Stimulated activated CD4-positive, alpha-beta T cell treated with anti-CD3 and anti-CD28 coated beads, Interleukin-12 subunit alpha, Interleukin-12 subunit beta, amount 100 ng/mL, for 24 hours (primary cell): ENCODE data around the gene TIMM44.
A peak's percentile ranks its signal among the peaks of the same experiment; 100 is the strongest.

Source experiments
- DNase-seq, 2 experiments: peaks; one replicate each; pipeline ENCODE4 v3.0.0-alpha.2; 2020; ENCODE audit warnings: low read depth in 2 of 2

TIMM44 gene

DNA sequence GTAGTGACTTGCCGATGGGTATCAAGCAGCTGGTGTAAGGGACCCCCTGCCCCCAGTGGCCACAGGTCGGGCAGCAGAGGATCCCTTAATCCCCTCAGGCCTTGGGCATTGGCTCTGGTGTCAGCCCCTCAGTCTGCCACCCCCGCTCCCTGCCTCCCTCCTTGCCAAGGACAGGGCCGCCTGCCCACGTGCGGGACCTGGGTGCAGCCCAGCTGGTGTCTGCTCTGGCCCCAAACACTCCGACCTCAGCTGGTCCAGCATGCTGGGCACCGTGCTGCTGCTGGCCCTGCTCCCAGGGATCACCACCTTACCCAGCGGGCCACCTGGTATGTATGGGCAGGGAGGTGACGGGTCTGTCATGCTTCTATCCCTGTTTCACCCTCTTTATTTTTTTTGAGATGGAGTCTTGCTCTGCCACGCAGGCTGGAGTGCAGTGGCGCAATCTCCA lies 28.8 kb downstream of the TIMM44 start, which contains the start of gene TGFBR3L:
TGFBR3L (plus strand) TSS at position 233 of the 448 bp plus-strand sequence.
- no peak for DNase-seq

DNA sequence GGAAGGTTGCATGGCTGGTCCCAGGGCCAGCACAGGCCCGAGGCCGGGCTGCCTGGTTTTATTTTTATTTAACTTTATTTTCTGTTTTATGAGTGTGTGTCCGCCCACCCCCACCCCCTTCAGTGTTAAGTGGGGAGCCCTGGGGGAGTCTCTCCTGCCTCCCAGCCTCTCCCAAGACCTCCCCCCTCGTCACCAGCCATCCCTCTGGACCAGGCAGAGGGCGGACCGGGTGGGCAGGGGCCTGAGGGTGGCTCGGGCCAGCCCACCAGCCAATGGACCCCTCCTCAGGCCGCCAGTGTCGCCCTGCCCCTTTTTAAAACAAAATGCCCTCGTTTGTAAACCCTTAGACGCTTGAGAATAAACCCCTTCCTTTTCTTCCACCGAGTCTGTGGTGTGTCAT lies 29.4 kb downstream of the TIMM44 start:
- DNase-seq: no peak

DNA sequence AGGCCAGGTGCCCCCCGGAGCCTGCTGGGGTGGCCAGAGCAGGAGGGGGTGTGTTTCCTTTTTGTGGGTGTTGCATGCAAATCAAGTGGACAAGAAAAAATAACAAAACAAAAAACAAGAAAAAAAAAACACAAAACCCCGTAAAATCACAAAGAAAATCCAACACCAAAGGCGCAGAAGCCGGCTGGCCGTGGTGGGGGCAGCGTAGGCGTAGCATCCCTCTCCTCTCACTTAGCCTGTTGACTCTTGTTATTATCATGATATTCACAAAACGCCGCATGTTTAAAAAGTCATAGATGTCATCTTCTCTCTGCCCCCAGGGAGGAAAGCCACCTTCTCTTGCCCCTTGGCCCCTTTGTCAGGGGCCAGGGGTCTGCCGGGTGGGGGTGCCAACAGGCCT lies 29.8 kb downstream of the TIMM44 start:
- no peak for DNase-seq

DNA sequence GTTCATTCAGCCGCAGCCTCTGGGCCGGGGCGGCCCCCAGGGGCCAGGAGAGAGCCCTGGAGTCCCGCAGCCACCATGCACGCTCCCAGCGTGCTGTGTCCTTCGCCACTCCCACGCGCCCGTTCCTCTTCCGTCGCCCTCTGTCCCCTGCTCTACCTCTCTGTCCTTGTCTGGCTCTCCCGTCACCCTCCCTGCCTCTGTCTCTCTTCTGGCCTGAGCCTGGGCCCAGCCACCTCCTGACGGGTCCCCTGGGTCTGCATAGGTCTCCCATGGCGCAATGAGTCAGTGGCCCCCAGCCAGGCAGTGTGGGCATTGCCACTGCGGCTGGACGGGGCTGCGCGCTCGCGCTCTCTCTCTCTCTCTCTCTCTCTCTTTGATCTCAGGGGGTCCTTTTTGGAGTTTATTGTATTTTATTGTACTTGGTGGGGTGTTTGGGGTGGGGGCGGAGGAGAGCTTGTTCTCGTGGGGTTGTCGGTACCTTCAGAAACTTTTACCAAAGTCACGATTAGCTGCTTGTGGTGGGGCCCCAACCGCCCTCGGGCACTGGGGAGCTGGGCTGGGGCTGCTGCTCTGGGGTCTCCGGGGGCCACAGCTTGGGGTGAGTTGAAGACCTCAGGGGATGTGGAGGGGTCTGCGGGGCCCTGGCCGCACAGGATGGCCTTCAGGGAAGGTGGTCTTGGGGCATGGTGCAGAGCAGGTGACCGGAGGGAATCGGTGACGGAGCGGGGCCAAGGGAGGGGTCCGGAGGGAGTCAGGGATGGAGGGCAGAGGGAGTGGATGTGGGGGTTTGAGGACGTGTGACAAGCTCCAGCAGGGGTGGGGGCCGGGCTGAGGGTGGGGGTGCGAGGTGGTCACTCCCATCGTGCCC lies 30.5 kb downstream of the TIMM44 start:
- DNase-seq: no peak

DNA sequence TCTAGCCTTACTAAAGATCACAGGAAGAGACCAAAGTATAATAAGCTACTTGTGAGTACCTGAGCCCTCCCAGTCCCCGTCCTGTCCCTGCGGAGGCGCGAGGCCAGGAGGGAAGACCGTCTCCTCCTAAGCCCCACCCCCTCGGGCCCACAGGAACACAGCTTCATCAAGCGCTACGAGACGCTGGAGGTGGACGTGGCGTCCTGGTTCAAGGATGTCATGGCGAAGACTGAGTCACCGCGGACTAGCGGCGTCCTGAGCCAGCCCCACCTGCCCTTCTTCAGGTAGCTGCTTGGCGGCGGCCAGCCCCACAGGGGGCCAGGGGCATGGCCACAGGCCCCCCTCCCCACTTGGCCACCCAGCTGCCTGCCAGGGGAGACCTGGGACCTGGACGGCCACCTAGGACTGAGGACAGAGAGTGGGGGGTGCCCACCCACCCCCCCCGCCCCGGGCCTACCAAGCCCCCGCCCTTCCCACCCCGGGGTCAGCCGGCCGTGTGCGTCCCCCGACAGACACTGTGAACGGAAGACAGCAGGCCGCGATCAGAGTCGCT lies 31.2 kb downstream of the TIMM44 start:
- DNase-seq: no peak

DNA sequence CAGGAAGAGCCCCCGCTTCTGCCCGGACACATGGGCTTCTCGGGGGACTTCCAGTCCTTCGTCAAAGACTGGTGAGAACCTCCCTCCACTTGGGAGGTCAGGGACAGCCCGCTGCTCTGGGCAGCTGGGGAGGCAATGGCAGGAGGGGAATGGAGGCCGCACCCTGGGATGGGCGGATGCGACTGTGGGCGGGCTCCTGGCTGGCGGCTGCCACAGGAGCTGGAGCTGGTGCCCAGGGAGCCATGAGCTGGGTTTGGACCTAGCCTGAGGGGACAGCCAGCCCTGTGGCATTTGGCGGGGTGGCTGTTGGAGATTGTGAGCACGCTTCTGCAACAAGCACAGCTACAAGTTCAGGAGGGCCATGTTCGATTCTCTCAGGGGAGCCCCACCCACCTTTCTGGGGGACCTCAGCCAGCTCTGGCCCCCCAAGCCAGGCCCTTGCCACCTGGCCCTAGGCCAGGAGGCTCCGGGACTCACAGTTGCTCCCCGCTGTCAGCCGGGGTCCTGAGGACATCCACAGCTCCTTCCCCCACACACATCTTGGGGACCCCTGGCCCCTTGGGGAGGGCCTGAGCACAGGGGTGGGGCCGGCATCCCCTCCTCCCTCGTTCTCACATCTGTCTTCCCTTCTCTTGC lies 31.8 kb downstream of the TIMM44 start:
- DNase-seq: no peak

DNA sequence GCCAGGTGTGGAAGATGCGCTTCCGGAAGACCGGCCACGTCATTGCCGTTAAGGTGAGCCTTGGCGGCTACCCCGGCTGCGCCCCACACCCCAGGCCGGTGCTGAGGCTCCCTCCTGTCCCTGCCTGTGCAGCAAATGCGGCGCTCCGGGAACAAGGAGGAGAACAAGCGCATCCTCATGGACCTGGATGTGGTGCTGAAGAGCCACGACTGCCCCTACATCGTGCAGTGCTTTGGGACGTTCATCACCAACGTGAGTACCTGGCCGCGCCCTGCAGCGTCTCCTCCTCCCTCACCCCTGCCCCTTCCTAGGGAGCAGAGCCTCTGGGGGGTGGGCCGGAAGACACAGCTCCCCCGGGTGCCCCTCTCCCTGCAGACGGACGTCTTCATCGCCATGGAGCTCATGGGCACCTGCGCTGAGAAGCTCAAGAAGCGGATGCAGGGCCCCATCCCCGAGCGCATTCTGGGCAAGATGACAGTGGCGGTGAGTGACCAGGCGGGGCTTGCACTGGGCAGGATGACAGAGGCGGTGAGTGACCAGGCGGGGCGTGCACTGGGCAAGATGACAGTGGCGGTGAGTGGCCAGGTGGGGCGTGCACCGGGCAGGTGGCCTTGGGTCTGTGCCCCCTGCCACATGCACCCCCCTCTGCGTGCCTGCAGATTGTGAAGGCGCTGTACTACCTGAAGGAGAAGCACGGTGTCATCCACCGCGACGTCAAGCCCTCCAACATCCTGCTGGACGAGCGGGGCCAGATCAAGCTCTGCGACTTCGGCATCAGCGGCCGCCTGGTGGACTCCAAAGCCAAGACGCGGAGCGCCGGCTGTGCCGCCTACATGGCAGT lies 32.9 kb downstream of the TIMM44 start:
- no peak for DNase-seq

DNA sequence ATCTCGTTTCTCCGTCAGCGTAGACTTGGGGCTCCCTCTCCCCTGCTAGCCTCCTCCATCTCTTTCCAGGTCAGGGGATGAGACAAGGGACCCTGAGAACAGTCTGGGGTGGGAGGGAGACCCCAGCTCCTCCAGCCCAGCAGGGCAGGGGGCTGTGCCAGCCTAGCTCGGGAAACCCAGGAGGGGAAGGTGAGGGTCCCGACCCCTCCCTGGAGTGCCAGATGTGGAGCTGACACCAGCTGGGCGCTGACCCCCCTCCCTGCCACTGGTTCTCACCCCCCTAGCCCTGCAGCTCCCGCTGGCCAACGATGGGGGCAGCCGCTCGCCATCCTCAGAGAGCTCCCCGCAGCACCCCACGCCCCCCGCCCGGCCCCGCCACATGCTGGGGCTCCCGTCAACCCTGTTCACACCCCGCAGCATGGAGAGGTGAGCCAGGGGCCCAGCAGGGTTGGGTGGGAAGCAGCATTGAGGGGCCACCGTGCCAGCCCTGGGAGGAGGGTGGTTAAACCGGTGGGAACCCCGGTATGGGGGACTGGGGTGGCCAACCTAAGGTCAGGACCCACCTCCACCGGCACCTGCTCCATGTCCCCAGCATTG lies 33.9 kb downstream of the TIMM44 start:
- no peak for DNase-seq

DNA sequence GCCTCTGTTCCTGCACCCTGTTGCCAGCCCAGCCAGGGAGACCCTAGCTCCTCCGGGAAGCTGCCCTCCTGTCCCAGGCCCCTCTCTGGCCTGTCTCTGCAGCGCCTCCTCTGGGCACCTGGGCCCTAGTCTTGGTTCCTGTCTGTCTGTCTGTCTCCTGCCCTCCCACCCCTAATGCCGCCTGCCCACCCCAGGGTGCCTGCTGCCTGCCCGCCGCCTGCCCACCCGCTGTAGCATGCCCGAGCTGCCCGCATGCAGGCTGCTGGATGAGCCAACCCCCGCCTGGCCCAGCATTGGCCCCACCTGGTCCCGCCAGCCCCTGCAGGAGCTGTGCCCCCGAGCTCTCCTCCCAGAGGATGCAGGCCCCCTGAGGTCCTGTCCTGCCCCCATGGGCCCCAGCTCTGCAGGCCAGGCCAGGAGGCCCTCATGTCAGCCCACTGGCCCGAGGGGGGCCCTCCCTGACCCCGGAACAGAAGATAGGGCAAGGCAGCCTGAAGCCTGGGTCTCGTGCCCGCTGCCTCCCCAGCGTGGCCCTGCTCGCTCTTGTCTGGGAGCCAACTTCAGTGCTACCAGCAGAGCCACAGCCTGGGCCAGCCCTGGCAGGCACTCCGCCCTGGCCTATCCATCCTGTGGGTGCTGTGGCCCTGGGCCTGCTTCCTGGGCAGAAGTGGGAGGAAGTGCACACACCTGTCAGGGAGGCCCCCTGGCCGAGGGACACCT lies 34.6 kb downstream of the TIMM44 start:
- DNase-seq: no peak

DNA sequence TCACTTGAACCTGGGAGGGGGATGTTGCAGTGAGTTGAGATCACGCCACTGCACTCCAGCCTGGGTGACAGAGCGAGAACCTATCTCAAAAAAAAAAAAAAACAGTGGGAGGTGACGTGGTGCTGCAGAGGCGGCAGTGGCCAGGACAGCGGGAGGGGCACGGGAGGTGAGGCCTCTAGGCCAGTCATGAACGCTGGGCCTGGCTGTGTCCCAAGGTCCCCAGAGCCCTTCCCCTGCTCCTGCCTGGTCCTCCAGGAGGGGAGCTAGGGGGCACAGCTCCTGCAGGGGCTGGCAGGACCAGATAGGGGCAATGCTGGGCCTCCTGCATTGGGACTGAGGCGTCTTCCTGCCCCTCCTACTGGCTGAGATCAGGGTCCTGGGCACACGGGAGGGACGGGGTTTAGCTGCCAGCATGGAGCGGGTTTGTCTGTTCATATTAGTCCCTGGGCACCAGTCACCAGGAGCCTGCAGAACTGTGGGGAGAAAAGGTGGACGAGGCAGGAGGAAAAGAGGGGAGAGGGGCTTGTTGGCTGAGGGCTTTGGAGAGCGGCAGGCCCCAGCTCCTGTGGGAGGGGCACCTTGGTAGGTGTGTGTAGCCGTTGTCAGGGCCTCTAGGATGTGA lies 35.3 kb downstream of the TIMM44 start:
- no peak for DNase-seq

DNA sequence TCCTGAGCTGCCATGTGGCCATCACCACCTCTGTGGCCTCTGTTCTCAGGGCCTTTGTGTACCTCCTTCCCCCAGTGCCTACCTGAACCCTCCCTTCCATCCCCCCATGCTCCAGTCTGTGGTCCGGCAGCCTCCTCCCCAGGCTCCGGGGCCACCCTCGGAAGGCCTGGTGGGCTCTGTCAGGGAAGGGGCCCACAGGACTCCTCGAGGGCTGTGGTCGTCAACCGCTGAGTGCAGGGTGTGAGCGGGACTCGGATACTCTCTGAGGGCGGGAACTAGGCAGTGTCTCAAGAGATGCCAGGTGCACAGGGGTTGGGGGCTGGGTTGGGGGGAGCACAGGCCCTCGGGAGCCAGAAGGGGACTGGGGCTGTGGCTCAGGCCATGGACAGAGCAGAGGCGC lies 35.9 kb downstream of the TIMM44 start:
- DNase-seq: no peak

DNA sequence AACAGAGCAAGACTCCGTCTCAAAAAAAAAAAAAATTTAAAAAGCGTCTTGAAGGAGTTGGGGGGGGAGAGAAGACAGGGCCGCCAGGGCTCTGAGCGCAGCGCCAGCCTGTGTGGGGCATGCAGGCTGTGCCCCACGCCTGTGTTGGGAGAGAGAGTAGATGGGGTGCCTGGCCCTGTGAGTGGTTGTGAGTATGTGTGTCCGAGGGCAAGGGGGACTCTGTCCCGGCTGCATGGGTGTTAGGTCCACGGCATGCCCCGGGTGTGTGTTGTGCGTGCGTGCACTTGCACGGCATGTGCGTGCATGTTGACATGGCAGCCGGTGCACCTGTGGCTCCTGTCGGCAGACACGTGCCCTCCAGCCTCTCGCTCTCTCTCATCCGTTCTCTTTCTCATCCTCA lies 36.3 kb downstream of the TIMM44 start:
- DNase-seq: no peak

DNA sequence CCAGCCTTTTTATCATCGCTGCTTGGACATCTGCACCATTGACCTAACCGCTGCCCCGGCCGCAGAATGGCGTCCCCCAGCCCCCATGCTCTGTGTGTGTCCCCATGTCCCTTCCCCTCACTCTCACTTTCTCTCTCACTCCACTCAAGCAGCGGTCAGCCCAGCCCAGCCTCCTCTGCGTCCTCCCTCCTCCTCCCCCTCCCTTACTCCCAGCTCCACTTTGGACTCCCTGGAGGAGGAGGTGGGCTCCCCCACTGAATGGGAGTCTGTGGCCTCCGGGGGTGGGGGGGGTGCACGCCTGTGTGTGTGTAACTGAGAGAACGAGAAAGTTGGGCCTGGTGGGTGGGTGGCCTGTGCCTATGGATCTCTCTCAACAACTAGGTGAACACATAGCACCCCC lies 37.6 kb downstream of the TIMM44 start:
- DNase-seq: no peak

DNA sequence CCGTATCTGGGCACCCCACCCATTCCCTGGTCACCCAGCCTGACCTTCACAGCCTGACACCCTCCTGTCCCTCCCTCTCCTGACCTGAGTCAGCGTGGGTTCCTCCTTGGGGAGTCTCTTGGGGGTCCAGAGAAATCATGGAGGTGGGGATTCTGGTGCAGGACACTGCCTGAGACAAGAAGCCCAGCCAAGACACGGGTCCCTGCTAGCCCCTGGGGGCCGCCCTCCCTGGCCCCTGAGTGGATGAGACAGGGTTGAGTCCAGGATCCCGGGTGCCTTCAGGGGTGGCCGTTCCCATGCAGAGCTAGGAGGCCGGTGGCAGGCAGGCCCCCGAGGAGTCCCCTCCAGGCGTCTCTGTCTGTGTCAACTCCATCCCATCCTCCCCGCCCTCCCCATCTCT lies 38.2 kb downstream of the TIMM44 start:
- no peak for DNase-seq

DNA sequence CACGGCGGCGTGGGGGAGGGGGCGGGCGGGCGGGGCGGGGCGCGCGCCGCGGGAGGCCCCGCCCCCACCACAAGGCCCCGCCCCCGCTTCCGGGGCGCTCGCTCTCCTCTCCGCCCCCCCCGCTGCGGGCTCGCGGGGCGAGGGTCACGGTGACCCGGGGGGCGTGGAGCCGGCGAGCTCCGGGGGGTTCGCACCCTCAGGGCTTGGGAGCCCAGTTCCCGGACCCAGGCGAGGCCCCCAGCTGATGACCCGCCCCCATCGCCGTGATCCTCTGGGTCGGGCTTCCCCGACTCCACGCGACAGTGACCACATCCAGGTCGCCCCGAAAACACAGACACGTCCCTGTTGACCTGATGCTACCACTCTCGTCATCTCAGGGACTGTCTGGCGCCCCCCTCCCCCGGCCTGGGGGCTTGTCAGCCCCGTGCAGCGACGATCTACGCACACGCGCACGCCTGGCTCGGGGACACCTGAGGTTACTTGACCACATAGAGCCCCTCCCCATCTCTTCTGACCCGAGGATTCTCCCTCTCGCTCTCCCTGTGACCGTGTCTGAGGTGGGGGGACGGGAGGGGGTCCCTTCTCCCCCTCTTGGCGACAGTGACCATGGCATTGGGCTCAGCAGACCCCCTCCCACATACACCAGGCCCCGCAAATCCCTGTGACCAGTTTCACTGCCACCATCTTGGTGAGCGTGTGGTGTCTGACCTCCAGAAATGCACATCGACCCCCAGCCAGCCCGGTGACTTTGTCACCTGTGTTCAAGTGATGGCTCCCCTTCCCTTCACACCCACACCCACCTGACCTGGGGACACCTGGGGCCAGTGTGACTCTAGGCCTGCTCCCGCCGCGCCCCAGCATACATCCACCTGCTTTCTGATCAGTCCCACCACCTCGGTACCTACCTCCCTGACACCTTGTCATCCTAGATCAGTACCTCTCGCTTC lies 39.1 kb downstream of the TIMM44 start:
- DNase-seq: peak in 1 of 2 experiments; percentile 40

DNA sequence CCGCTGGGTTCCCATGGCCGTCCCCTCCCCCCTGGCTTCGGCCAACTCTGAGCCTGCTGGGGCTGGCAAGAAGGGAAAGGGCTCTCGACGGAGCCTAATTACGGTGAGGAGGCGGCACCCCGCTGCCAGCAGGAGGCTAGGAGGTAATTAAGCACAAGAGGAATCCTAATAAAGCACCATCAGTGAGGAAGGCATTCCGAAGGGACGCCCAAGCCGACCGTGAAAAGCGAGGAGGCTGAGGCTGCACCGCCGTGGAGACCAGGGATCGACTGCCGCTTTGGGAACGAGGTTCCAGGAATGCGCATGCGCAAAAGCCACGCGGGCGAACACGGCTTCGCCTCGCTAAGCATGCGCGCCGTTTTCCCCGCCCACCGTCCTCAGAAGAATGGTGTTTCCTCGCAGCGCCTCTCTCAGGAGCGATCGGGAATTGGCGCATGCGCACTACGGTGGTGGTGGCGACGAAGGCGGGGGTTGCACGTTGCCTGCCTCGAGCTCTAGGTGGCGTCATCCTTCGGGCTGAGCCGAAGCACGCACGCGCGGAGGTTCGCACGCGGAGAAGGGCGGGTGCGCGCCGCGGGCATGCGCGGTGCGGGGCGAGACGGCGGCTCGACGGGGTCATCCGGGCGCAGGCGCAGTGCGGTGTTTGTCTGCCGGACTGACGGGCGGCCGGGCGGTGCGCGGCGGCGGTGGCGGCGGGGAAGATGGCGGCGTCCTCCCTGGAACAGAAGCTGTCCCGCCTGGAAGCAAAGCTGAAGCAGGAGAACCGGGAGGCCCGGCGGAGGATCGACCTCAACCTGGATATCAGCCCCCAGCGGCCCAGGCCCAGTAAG lies 40.0 kb downstream of the TIMM44 start, which contains the start of gene MAP2K7:
MAP2K7 (plus strand) TSS at position 634 of the 830 bp plus-strand sequence; CDS start at position 702, 68 bp downstream.
- peak; percentile 100 for DNase-seq

DNA sequence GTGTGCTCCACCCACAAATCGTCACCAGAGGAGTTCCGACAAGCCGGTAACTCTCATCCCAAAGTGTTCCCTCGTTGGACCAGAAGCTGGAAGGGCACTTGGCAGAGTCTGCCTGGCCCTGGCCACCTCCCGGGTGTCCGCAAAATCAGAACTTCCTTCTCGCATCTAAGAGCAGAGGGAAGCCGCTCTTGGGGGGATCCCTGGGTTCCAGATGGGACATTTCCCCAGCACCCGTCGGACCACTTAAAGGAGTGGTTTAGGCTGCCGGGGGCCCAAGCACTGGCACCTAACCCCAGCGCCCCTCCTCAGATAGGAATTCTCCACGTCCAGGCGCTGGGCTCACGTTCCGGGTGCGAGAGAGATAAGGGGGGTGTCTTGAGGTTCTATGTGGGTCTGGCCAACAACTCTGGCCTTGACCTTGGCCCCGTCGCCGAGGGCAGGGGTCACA lies 40.6 kb downstream of the TIMM44 start:
- DNase-seq: no peak

DNA sequence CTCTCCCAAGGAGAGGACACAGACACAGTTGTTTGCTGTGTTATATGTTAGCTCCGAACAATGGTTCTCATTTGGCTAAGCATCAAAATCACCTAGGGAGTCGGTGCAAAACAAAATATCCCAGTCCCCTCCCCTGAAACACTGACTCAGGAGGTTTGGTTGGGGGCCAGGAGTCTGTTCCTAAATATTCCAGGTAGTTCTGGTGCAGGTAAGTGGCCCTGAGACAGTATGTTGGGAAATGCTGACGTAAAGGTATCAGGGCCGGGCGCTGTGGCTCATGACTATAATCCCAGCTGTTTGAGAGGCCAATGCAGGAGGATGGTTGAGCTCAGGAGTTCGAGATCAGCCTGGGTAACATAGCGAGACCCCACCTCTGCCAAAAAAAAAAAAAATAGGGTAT lies 42.1 kb downstream of the TIMM44 start:
- no peak for DNase-seq
